Endodermal cell (in vitro differentiated cells): ENCODE results near the gene SPX. TPM values are rescaled to one million over a fixed set of nuclear protein-coding genes. Genes with fewer than 3 reads are reported as not detected.

ENCODE experiments used
- DNase-seq: peaks from one replicate; pipeline ENCODE4 v3.0.0-alpha.2; 2017
- H3K27ac ChIP-seq: 2 replicates; pipeline ENCODE4 v1.5.1; 2013; ENCODE audit warnings: mild to moderate bottlenecking, low read depth, low read length, moderate library complexity
- H3K27me3 ChIP-seq: 2 replicates; pipeline ENCODE4 v1.6.1; 2013; ENCODE audit warnings: mild to moderate bottlenecking, low read length, moderate library complexity; ENCODE audit not compliant: insufficient read depth, control insufficient read depth, poor library complexity, severe bottlenecking
- H3K36me3 ChIP-seq: 2 replicates; pipeline ENCODE4 v1.7.0; 2013; ENCODE audit warnings: mild to moderate bottlenecking, low read length, moderate library complexity; ENCODE audit not compliant: control insufficient read depth, insufficient read depth
- H3K4me1 ChIP-seq: one replicate; pipeline ENCODE4 v1.7.0; 2013; ENCODE audit warnings: low read length; ENCODE audit not compliant: control insufficient read depth, insufficient read depth
- H3K4me3 ChIP-seq: 2 replicates; pipeline ENCODE4 v1.5.1; 2013; ENCODE audit warnings: mild to moderate bottlenecking, low read length, moderate library complexity
- H3K9ac ChIP-seq: 2 replicates; pipeline ENCODE4 v1.6.1; 2013; ENCODE audit warnings: mild to moderate bottlenecking, low read length, moderate library complexity; ENCODE audit not compliant: poor library complexity, severe bottlenecking; ENCODE audit errors: extremely low read depth
- H3K9me3 ChIP-seq: 2 replicates; pipeline ENCODE4 v1.6.1; 2013; ENCODE audit warnings: mild to moderate bottlenecking, low read length, moderate library complexity; ENCODE audit not compliant: control insufficient read depth
- H3K27ac Mint-ChIP-seq: 2 replicates; pipeline ENCODE4 v1.8.0; 2020; ENCODE audit warnings: mixed read lengths
- H3K27me3 Mint-ChIP-seq: 2 replicates; pipeline ENCODE4 v1.8.0; 2021; ENCODE audit warnings: mild to moderate bottlenecking, mixed read lengths; ENCODE audit not compliant: insufficient read depth
- H3K36me3 Mint-ChIP-seq: 2 replicates; pipeline ENCODE4 v1.8.0; 2020; ENCODE audit warnings: low read depth, mixed read lengths
- H3K4me1 Mint-ChIP-seq: 2 replicates; pipeline ENCODE4 v1.8.0; 2020; ENCODE audit warnings: mixed read lengths
- H3K4me3 Mint-ChIP-seq: 2 replicates; pipeline ENCODE4 v1.8.0; 2020; ENCODE audit warnings: mild to moderate bottlenecking, moderate library complexity, mixed read lengths
- H3K9me3 Mint-ChIP-seq: 2 replicates; pipeline ENCODE4 v1.8.0; 2020; ENCODE audit warnings: mild to moderate bottlenecking, mixed read lengths
- WGBS, 2 experiments: methylation state at CpG; one replicate each; pipeline versions ENCODE4 v1.1.5 to v1.1.7; 2013; ENCODE audit warnings: missing lambda C conversion rate in 2 of 2, mixed read lengths in 1 of 2; ENCODE audit not compliant: insufficient coverage in 1 of 2, insufficient read length in 1 of 2; 5-methylcytosine and 5-hydroxymethylcytosine counted together
- long read RNA-seq, 4 experiments: library from polyadenylated mRNA in 2 of 4; library from RNA in 1 of 4; library from capped mRNA in 1 of 4; stranded (forward) in 3 of 4; unstranded in 1 of 4; transcript quantifications; one replicate each; pipeline ENCODE4 v2.0.0, GENCODE V29; 2020 to 2021; ENCODE audit warnings: inconsistent platforms in 1 of 4
- polyA plus RNA-seq, 2 experiments: library from polyadenylated mRNA; stranded (reverse); fragments of 50-300 nt; gene quantifications; one replicate each; pipeline ENCODE4 v1.2.3, GENCODE V29; 2013
- total RNA-seq, 2 donors: library from RNA; stranded (reverse); fragmentation: NEBNext Ultra II Directional in 1 of 2; extraction: Animal tissue kit (Norgen Biotek cat#: 25700) in 1 of 2; gene quantifications; 2 replicates in 1 of 2; 3 replicates in 1 of 2; pipeline ENCODE4 v1.2.1, GENCODE V29; 2021
- TF ChIP-seq, protein P1 (sequence below): fragments of 200-600 bp; sonication (generic); conservative IDR thresholded peaks from 2 replicates; pipeline ENCODE4 v1.5.0; 2021; ENCODE audit warnings: antibody characterized with exemption, mild to moderate bottlenecking

Gene SPX, protein sequence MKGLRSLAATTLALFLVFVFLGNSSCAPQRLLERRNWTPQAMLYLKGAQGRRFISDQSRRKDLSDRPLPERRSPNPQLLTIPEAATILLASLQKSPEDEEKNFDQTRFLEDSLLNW
- total RNA-seq, result under 1 TPM; 0.38 to 0.48 TPM
- 1.7 TPM for polyA plus RNA-seq (2013, experiment 1 of 2)
- polyA plus RNA-seq (2013, experiment 2 of 2), result 1.7 TPM
- long read RNA-seq, experiment 1, result 0 reads
- long read RNA-seq, experiment 2, partial matches to known transcripts, result 0 of 1 reads
- long read RNA-seq, experiment 2, other reads (novel, unspliced or antisense), result 0 of 1 reads
- long read RNA-seq, experiment 3, partial matches to known transcripts, result 0 of 1 reads
- long read RNA-seq, experiment 3, other reads (novel, unspliced or antisense), result 0 of 1 reads
- long read RNA-seq, experiment 4, result 0 reads

DNA sequence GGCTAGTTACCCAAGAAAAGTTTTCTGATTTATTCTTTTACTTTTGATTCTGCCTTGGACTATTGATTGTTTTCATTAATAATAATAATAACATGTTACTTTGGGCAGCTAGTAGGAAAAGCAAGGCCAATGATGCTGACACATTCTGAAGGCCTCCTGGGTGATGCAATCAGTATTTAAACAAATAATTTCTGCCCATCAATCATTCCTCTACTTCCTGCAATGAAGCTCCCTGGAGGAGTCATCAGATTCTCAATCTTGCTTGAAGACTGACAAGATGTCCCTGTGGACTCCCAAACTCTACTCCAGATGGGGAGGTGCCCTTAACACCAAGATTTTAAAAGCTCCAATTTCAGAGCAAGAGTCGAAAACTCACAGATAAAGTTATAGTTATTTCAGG is at the start of gene SPX:
TSS of gene SPX (plus strand) at position 244 of the 400 bp plus-strand sequence. CDS start 177 bp downstream, outside the sequence.
- Histone ChIP-seq H3K27ac (no peak within 1 kb of the TSS), H3K9me3 (no peaks in the 10 kb centered on the region), H3K4me1 (no peaks in the 10 kb centered on the region), H3K9ac (no peak within 1 kb of the TSS), H3K27me3 (peaks cover 60% of the 10 kb centered on the region), H3K4me3 (peak within 1 kb of the TSS; percentile 83), H3K36me3 (no peaks in the 10 kb centered on the region)
- H3K9me3 Mint-ChIP-seq, result peaks cover 4% of the 10 kb centered on the region
- H3K4me1 Mint-ChIP-seq, result peaks cover 7% of the 10 kb centered on the region
- no peak for DNase-seq
- H3K36me3 Mint-ChIP-seq, result no peaks in the 10 kb centered on the region
- H3K27ac Mint-ChIP-seq, result no peak within 1 kb of the TSS
- H3K4me3 Mint-ChIP-seq, result peak within 1 kb of the TSS; percentile 60
- peaks cover 71% of the 10 kb centered on the region for H3K27me3 Mint-ChIP-seq
- TF ChIP-seq, protein P1, sequence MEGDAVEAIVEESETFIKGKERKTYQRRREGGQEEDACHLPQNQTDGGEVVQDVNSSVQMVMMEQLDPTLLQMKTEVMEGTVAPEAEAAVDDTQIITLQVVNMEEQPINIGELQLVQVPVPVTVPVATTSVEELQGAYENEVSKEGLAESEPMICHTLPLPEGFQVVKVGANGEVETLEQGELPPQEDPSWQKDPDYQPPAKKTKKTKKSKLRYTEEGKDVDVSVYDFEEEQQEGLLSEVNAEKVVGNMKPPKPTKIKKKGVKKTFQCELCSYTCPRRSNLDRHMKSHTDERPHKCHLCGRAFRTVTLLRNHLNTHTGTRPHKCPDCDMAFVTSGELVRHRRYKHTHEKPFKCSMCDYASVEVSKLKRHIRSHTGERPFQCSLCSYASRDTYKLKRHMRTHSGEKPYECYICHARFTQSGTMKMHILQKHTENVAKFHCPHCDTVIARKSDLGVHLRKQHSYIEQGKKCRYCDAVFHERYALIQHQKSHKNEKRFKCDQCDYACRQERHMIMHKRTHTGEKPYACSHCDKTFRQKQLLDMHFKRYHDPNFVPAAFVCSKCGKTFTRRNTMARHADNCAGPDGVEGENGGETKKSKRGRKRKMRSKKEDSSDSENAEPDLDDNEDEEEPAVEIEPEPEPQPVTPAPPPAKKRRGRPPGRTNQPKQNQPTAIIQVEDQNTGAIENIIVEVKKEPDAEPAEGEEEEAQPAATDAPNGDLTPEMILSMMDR, result no peak
- 93 to 100% methylated on average over 1 of the region's 1 CpG for WGBS, 2 experiments

DNA sequence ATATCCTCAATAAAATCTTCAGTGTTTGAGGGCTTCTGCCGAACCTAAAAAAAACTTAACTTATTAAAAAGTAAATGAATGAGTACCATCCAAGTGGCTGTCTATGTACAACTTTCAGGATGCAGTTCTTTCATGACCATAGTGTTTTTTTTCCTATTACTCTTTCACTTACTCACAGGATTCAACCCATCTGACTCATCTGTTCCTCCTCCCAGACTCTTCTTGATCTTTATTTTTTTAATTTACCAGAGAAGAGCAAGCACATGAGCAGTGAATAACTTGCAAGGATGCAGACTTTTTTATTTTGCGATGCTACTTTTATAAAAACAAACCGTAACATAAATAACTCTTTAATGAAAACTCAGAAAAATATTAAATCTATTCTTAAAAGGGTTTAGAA is 49.1 kb upstream of the SPX start:
- H3K27me3 Mint-ChIP-seq, result no peaks in the 10 kb centered on the region
- H3K36me3 Mint-ChIP-seq, result peaks cover 31% of the 10 kb centered on the region
- TF ChIP-seq, protein P1, result no peak
- H3K9me3 Mint-ChIP-seq, result no peaks in the 10 kb centered on the region
- no peaks in the 10 kb centered on the region for H3K9me3 ChIP-seq
- H3K27me3 ChIP-seq, result no peaks in the 10 kb centered on the region
- H3K4me3 Mint-ChIP-seq, result no peak overlapping the region
- H3K4me1 Mint-ChIP-seq, result no peaks in the 10 kb centered on the region
- H3K27ac Mint-ChIP-seq, result no peak overlapping the region
- 100% methylated on average over 2 of the region's 3 CpGs; no CpG with 5 or more reads in 1 of the 2 experiments for WGBS, 2 experiments
- no peak overlapping the region for H3K27ac ChIP-seq
- DNase-seq, result no peak
- H3K36me3 ChIP-seq, result peaks cover 92% of the 10 kb centered on the region
- no peak overlapping the region for H3K4me3 ChIP-seq
- no peaks in the 10 kb centered on the region for H3K4me1 ChIP-seq
- H3K9ac ChIP-seq, result no peak overlapping the region

DNA sequence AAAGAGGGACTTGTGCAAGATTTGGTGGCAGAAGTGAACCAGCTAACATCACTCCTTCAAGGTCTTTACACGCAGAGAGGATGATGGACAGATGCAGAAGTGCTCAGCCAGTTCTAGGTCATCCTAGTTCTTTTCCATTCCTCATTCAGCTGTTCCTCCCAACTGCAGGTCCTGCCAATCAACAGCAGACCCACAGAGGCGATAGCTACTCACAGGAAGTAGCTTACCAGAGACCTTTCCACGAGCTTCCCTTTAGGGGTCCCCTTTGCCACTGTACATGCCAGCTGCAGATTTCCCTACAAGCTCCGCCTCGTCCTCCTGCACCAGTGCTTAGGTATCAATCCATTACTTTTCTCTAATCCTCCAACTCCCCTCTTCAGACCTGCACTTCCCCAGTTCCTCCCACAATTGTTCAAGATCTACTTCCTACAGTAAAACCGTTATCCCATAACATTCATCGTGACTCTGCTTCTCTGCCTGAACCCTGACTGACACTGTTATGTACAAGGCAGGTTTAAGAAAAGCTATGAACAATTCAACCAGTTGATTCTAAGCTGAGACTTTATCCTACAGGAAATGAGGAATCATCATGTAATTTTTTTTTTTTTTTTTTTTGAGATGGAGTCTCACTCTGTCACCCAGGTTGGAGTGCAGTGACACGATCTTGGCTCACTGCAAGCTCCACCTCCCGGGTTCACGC is 47.2 kb upstream of the SPX start:
- Histone ChIP-seq H3K9me3 (no peaks in the 10 kb centered on the region), H3K9ac (no peak overlapping the region), H3K27ac (no peak overlapping the region), H3K36me3 (peaks cover 90% of the 10 kb centered on the region), H3K4me1 (no peaks in the 10 kb centered on the region), H3K4me3 (no peak overlapping the region), H3K27me3 (no peaks in the 10 kb centered on the region)
- Mint-ChIP-seq H3K36me3 (peaks cover 19% of the 10 kb centered on the region), H3K27ac (no peak overlapping the region), H3K9me3 (no peaks in the 10 kb centered on the region), H3K27me3 (no peaks in the 10 kb centered on the region), H3K4me3 (no peak overlapping the region), H3K4me1 (no peaks in the 10 kb centered on the region)
- WGBS, 2 experiments, result 94 to 95% methylated on average over 5 to 10 of the region's 10 CpGs
- TF ChIP-seq, protein P1, result no peak
- DNase-seq, result no peak
